Nephron (organoid): ENCODE data around the gene KLK15.

Source experiments
- H3K27ac Mint-ChIP-seq, 3 experiments: 2 replicates each; pipeline ENCODE4 v1.8.0; 2020; ENCODE audit warnings: mixed read lengths in 3 of 3, mild to moderate bottlenecking in 2 of 3, moderate library complexity in 1 of 3
- H3K27me3 Mint-ChIP-seq: 2 replicates; pipeline ENCODE4 v1.8.0; 2021; ENCODE audit warnings: low read depth, mild to moderate bottlenecking, moderate library complexity, mixed read lengths
- H3K36me3 Mint-ChIP-seq: 2 replicates; pipeline ENCODE4 v1.8.0; 2020; ENCODE audit warnings: low read depth, mixed read lengths
- H3K4me1 Mint-ChIP-seq: 2 replicates; pipeline ENCODE4 v1.8.0; 2020; ENCODE audit warnings: mixed read lengths
- H3K4me3 Mint-ChIP-seq, 3 experiments: 2 replicates each; pipeline ENCODE4 v1.8.0; 2020; ENCODE audit warnings: mild to moderate bottlenecking in 3 of 3, mixed read lengths in 3 of 3, moderate library complexity in 2 of 3
- H3K9me3 Mint-ChIP-seq: 2 replicates; pipeline ENCODE4 v1.8.0; 2020; ENCODE audit warnings: mixed read lengths
- CTCF ChIP-seq, 3 experiments: fragments of 200-600 bp; sonication (generic); IDR thresholded peaks; one replicate each; pipeline ENCODE4 v1.5.0; 2021; ENCODE audit warnings: antibody characterized with exemption in 3 of 3; ENCODE audit not compliant: unreplicated experiment in 3 of 3

Gene KLK15

GRCh38 chr19:50831026-50831396, 2.4 kb downstream of the KLK15 start:
- no peaks in the 10 kb centered on the region for H3K4me1 Mint-ChIP-seq
- no peak for TF ChIP-seq CTCF (IDR thresholded peaks at IDR 0.05; ENCODE audit: unreplicated experiment in 3 of 3)
- H3K4me3 Mint-ChIP-seq, result no peak overlapping the region
- no peaks in the 10 kb centered on the region for H3K36me3 Mint-ChIP-seq
- no peaks in the 10 kb centered on the region for H3K9me3 Mint-ChIP-seq
- no peak overlapping the region for H3K27ac Mint-ChIP-seq
- peaks cover 37% of the 10 kb centered on the region for H3K27me3 Mint-ChIP-seq

DNA sequence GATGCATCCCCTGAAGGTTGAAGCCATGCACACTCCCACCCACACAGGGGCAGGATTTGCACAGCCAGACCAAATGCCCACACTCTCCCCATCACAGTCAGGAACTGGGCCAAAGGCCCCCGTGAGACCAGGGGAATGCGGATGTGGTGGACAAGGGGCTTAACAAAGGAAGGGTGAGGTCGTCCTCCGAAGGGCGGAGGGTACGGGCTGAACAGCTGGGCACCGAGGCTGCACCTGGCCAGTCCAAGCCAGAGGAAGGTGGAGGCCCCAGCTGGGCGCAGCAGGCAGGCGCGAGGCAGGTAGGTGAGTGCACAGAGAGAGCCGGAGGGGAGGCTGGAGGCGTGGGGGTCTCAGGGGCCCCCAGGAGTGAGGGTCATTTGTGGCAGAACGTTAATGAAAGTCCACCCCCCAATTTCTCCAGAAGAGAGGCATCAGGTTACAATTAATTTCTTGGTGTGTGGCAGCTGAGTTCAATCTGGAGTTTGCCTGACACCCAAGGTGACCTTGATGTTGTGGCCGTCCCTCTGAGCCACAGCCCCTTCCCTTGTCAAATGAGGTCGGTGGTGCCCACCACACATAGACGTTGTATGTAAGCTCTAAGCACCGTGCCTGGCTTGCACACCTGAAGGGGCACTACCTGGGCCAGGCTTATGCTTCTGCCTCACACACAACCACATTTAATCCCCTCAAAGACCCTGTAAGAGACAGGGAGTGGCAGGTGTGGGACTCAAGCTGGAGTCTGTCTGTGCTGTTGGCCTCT, 2.9 kb downstream of the KLK15 start:
- H3K4me3 Mint-ChIP-seq, result no peak overlapping the region
- TF ChIP-seq CTCF (IDR thresholded peaks at IDR 0.05; ENCODE audit: unreplicated experiment in 3 of 3), result no peak
- H3K36me3 Mint-ChIP-seq, result no peaks in the 10 kb centered on the region
- H3K27ac Mint-ChIP-seq, result peak overlapping the region in 1 of 3 experiments; percentile 54
- H3K27me3 Mint-ChIP-seq, result peaks cover 37% of the 10 kb centered on the region
- H3K4me1 Mint-ChIP-seq, result no peaks in the 10 kb centered on the region
- H3K9me3 Mint-ChIP-seq, result no peaks in the 10 kb centered on the region

GRCh38 chr19:50829801-50830200, 3.6 kb downstream of the KLK15 start:
- Mint-ChIP-seq H3K36me3 (no peaks in the 10 kb centered on the region), H3K4me3 (no peak overlapping the region), H3K4me1 (no peaks in the 10 kb centered on the region), H3K9me3 (no peaks in the 10 kb centered on the region), H3K27me3 (peaks cover 35% of the 10 kb centered on the region), H3K27ac (peak overlapping the region in 1 of 3 experiments; percentile 54)
- no peak for TF ChIP-seq CTCF (IDR thresholded peaks at IDR 0.05; ENCODE audit: unreplicated experiment in 3 of 3)

GRCh38 chr19:50827476-50827875, 5.9 kb downstream of the KLK15 start:
- Mint-ChIP-seq H3K27me3 (peaks cover 45% of the 10 kb centered on the region), H3K4me1 (peaks cover 4% of the 10 kb centered on the region), H3K4me3 (no peak overlapping the region), H3K36me3 (no peaks in the 10 kb centered on the region), H3K27ac (no peak overlapping the region), H3K9me3 (no peaks in the 10 kb centered on the region)
- TF ChIP-seq CTCF (IDR thresholded peaks at IDR 0.05; ENCODE audit: unreplicated experiment in 3 of 3), result no peak

DNA sequence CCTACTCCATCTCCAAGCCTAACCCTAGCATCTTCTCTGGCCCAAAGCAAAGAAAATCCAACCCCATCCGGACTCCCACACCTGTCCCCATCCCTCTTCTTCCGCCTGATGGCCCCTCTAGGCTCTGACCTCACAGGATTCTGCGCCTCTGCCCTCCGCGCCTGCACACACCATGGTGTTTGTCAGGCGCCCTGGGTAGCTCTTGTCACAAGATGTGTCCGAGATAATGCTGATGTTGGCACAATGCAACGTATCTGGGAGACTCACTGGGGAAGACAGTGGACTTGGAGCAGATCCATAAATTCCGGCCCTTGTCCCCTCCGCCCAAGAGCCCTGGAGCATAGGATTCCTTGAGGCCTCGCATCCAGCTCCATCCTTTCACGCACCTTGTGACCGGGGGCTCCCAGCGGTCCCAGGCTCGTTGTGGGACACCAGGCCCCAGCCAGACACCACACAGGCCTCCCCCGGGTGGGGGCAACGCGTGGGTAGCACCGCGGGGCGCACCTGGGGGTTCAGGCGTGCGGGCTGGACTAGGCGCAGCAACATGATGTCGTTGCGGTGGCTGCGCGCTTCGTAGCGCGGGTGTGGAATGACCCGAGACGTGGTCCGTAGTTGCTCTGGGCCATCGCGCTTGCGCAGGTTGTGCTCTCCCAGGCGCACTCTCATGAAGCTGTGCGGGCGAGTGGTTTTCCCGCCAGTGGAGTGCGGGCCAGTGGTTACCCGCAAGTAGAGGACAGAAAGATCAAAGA, 6.7 kb downstream of the KLK15 start:
- peaks cover 4% of the 10 kb centered on the region for H3K4me1 Mint-ChIP-seq
- H3K36me3 Mint-ChIP-seq, result no peaks in the 10 kb centered on the region
- no peak for TF ChIP-seq CTCF (IDR thresholded peaks at IDR 0.05; ENCODE audit: unreplicated experiment in 3 of 3)
- no peak overlapping the region for H3K4me3 Mint-ChIP-seq
- H3K27ac Mint-ChIP-seq, result no peak overlapping the region
- peaks cover 51% of the 10 kb centered on the region for H3K27me3 Mint-ChIP-seq
- no peaks in the 10 kb centered on the region for H3K9me3 Mint-ChIP-seq
